ENCODE results near the gene RAB31. TPM values are rescaled to one million over a fixed set of nuclear protein-coding genes. Genes with fewer than 3 reads are reported as not detected.
"Not testable (repeated sequence)": the region's sequence is repeated elsewhere in the genome, so short reads cannot be mapped to it uniquely, and the experiment has no call there.

Gene RAB31
- total RNA-seq, 4 donors from 2014 or later, result 12.2 to 22.0 (median 15.6) TPM

- H3K4me3 ChIP-seq (ENCODE audit: low read depth, poor library complexity, severe bottlenecking), result no peak overlapping the region
- TF ChIP-seq POLR2A (IDR thresholded peaks at IDR 0.05), result no peak
- TF ChIP-seq CTCF (IDR thresholded peaks at IDR 0.05), result no peak
- WGBS, 2 donors, result 96% methylated on average over 9 of the region's 9 CpGs
- intact Hi-C loops (cut with DNase I; ENCODE audit: low total_unique reads), result no loop called here
- DNase-seq (ENCODE audit: low spot score in 2 of 2), result no peak
These were observed 147.6 kb downstream of the RAB31 start for GRCh38 chr18:9855681-9856080.

GRCh38 chr18:9856092-9856491 lies 148.0 kb downstream of the RAB31 start:
- DNase-seq (ENCODE audit: low spot score in 2 of 2), result no peak
- no peak for TF ChIP-seq CTCF (IDR thresholded peaks at IDR 0.05)
- TF ChIP-seq POLR2A (IDR thresholded peaks at IDR 0.05), result no peak
- WGBS, 2 donors, result 89 to 90% methylated on average over 3 of the region's 3 CpGs
- intact Hi-C loops (cut with DNase I; ENCODE audit: low total_unique reads), result no loop called here
- no peak overlapping the region for H3K4me3 ChIP-seq (ENCODE audit: low read depth, poor library complexity, severe bottlenecking)

- 95 to 98% methylated on average over 4 of the region's 4 CpGs for WGBS, 2 donors
- H3K4me3 ChIP-seq (ENCODE audit: low read depth, poor library complexity, severe bottlenecking); DNase-seq (ENCODE audit: low spot score in 2 of 2); intact Hi-C loops (cut with DNase I; ENCODE audit: low total_unique reads): not testable (repeated sequence)
These were observed 149.4 kb downstream of the RAB31 start for GRCh38 chr18:9857479-9857998.

- no peak overlapping the region for H3K4me3 ChIP-seq (ENCODE audit: low read depth, poor library complexity, severe bottlenecking)
- no peak for DNase-seq (ENCODE audit: low spot score in 2 of 2)
- no peak for TF ChIP-seq CTCF (IDR thresholded peaks at IDR 0.05)
- no peak for TF ChIP-seq POLR2A (IDR thresholded peaks at IDR 0.05)
- WGBS, 2 donors, result 81 to 85% methylated on average over 5 of the region's 5 CpGs
- intact Hi-C loops (cut with DNase I; ENCODE audit: low total_unique reads), result no loop called here
These were observed 150.5 kb downstream of the RAB31 start for GRCh38 chr18:9858642-9859041.

GRCh38 chr18:9859232-9859631 lies 151.1 kb downstream of the RAB31 start:
- no peak for DNase-seq (ENCODE audit: low spot score in 2 of 2)
- 93 to 94% methylated on average over 7 of the region's 7 CpGs for WGBS, 2 donors
- no peak for TF ChIP-seq CTCF (IDR thresholded peaks at IDR 0.05)
- TF ChIP-seq POLR2A (IDR thresholded peaks at IDR 0.05), result no peak
- intact Hi-C loops (cut with DNase I; ENCODE audit: low total_unique reads), result no loop called here
- H3K4me3 ChIP-seq (ENCODE audit: low read depth, poor library complexity, severe bottlenecking), result no peak overlapping the region

GRCh38 chr18:9860682-9861081 lies 152.6 kb downstream of the RAB31 start:
- DNase-seq (ENCODE audit: low spot score in 2 of 2), result no peak
- intact Hi-C loops (cut with DNase I; ENCODE audit: low total_unique reads), result no loop called here
- H3K4me3 ChIP-seq (ENCODE audit: low read depth, poor library complexity, severe bottlenecking), result no peak overlapping the region
- 50 to 60% methylated on average over 4 of the region's 4 CpGs for WGBS, 2 donors
- TF ChIP-seq CTCF (IDR thresholded peaks at IDR 0.05), result no peak

Data from lower leg skin (tissue), 4 donors.